ACC112 (cell line): ENCODE data around the gene RTTN.
"Not testable (repeated sequence)": the region's sequence is repeated elsewhere in the genome, so short reads cannot be mapped to it uniquely, and the experiment has no call there.

Experiments used
- H2AFZ ChIP-seq: fragments of 200-600 bp; sonication (generic); one replicate; pipeline ENCODE4 v1.6.0; 2017; ENCODE audit warnings: antibody characterized with exemption, low read length; ENCODE audit not compliant: unreplicated experiment
- H3K27ac ChIP-seq: fragments of 200-600 bp; sonication (generic); 2 replicates; pipeline ENCODE4 v1.5.1; 2014; ENCODE audit warnings: low read depth, mild to moderate bottlenecking, antibody characterized with exemption, low read length, moderate library complexity
- H3K27me3 ChIP-seq: fragments of 200-600 bp; sonication (generic); 2 replicates; pipeline ENCODE4 v1.6.1; 2014; ENCODE audit warnings: mild to moderate bottlenecking, antibody characterized with exemption, low read length, moderate library complexity, mixed read lengths; ENCODE audit not compliant: insufficient read depth
- H3K36me3 ChIP-seq: fragments of 200-600 bp; sonication (generic); 2 replicates; pipeline ENCODE4 v1.6.1; 2016; ENCODE audit warnings: mild to moderate bottlenecking, antibody characterized with exemption, low read length, moderate library complexity, mixed read lengths; ENCODE audit not compliant: insufficient read depth
- H3K4me1 ChIP-seq: fragments of 200-600 bp; sonication (generic); one replicate; pipeline ENCODE4 v1.6.1; 2016; ENCODE audit warnings: low read length, mixed read lengths; ENCODE audit not compliant: insufficient read depth, unreplicated experiment, control insufficient read depth
- H3K4me3 ChIP-seq: fragments of 200-600 bp; sonication (generic); 2 replicates; pipeline ENCODE4 v1.5.1; 2014; ENCODE audit warnings: mild to moderate bottlenecking, low read depth, low read length
- H3K79me2 ChIP-seq: fragments of 200-600 bp; sonication (generic); one replicate; pipeline ENCODE4 v1.6.0; 2016; ENCODE audit warnings: low read length; ENCODE audit not compliant: control insufficient read depth, unreplicated experiment, insufficient read depth

RTTN gene

GRCh38 chr18:70127359-70127758 lies 78.1 kb downstream of the RTTN start:
- H3K27me3 ChIP-seq, result no peaks in the 10 kb centered on the region

GRCh38 chr18:70126832-70127231 lies 78.7 kb downstream of the RTTN start:
- peaks cover 3% of the 10 kb centered on the region; the same call in 1 of the 2 replicates for H3K36me3 ChIP-seq
- H3K4me3 ChIP-seq, result no peak overlapping the region
- no peak overlapping the region for H3K27ac ChIP-seq
- H3K79me2 ChIP-seq, result no peaks in the 10 kb centered on the region
- no peaks in the 10 kb centered on the region for H3K4me1 ChIP-seq
- no peaks in the 10 kb centered on the region for H3K27me3 ChIP-seq
- H2AFZ ChIP-seq, result no peak overlapping the region

More at GRCh38 chr18:70127359-70127758, 78.1 kb downstream of the RTTN start:
- no peaks in the 10 kb centered on the region for H3K79me2 ChIP-seq
- 0 out of 2 replicates have a peak, but pooled peaks cover 3% of the 10 kb centered on the region for H3K36me3 ChIP-seq
- H3K27ac ChIP-seq, result no peak overlapping the region
- H3K4me1 ChIP-seq, result no peaks in the 10 kb centered on the region
- no peak overlapping the region for H2AFZ ChIP-seq
- no peak overlapping the region for H3K4me3 ChIP-seq

GRCh38 chr18:70124139-70124538 lies 81.3 kb downstream of the RTTN start:
- no peak overlapping the region for H3K27ac ChIP-seq
- no peak overlapping the region for H3K4me3 ChIP-seq
- H3K79me2 ChIP-seq, result no peaks in the 10 kb centered on the region
- H2AFZ ChIP-seq, result no peak overlapping the region
- no peaks in the 10 kb centered on the region for H3K4me1 ChIP-seq
- H3K27me3 ChIP-seq, result no peaks in the 10 kb centered on the region
- peaks cover 15% of the 10 kb centered on the region; the same call in 1 of the 2 replicates for H3K36me3 ChIP-seq

GRCh38 chr18:70121842-70122241 lies 83.6 kb downstream of the RTTN start:
- H3K79me2 ChIP-seq, result no peaks in the 10 kb centered on the region
- H3K36me3 ChIP-seq, result peaks cover 23% of the 10 kb centered on the region
- no peaks in the 10 kb centered on the region for H3K27me3 ChIP-seq
- H2AFZ ChIP-seq, result no peak overlapping the region
- H3K4me1 ChIP-seq, result no peaks in the 10 kb centered on the region
- H3K4me3 ChIP-seq, result no peak overlapping the region
- H3K27ac ChIP-seq, result no peak overlapping the region

- H3K36me3 ChIP-seq, result peaks cover 23% of the 10 kb centered on the region
- H3K79me2 ChIP-seq, result no peaks in the 10 kb centered on the region
Observed at GRCh38 chr18:70116949-70117348, 88.5 kb downstream of the RTTN start.

GRCh38 chr18:70113511-70113910 lies 92.0 kb downstream of the RTTN start:
- Histone ChIP-seq H3K4me1 (no peaks in the 10 kb centered on the region), H3K36me3 (peaks cover 7% of the 10 kb centered on the region), H3K4me3 (no peak overlapping the region), H3K79me2 (no peaks in the 10 kb centered on the region), H3K27me3 (no peaks in the 10 kb centered on the region), H2AFZ (no peak overlapping the region), H3K27ac (no peak overlapping the region)

More at GRCh38 chr18:70116949-70117348, 88.5 kb downstream of the RTTN start:
- no peaks in the 10 kb centered on the region for H3K27me3 ChIP-seq
- no peak overlapping the region for H2AFZ ChIP-seq
- H3K27ac ChIP-seq, result no peak overlapping the region
- H3K4me3 ChIP-seq, result no peak overlapping the region
- no peaks in the 10 kb centered on the region for H3K4me1 ChIP-seq

- Histone ChIP-seq H3K4me3 (no peak overlapping the region), H2AFZ (no peak overlapping the region), H3K36me3 (peaks cover 10% of the 10 kb centered on the region), H3K4me1 (no peaks in the 10 kb centered on the region), H3K27ac (no peak overlapping the region), H3K79me2 (no peaks in the 10 kb centered on the region), H3K27me3 (no peaks in the 10 kb centered on the region)
Observed at GRCh38 chr18:70110678-70111077, 94.8 kb downstream of the RTTN start.

GRCh38 chr18:70107091-70107490 lies 98.4 kb downstream of the RTTN start:
- H3K36me3 ChIP-seq, result peaks cover 13% of the 10 kb centered on the region
- no peak overlapping the region for H2AFZ ChIP-seq
- no peaks in the 10 kb centered on the region for H3K4me1 ChIP-seq
- H3K27ac ChIP-seq, result no peak overlapping the region
- no peaks in the 10 kb centered on the region for H3K27me3 ChIP-seq
- H3K79me2 ChIP-seq, result no peaks in the 10 kb centered on the region
- no peak overlapping the region for H3K4me3 ChIP-seq

GRCh38 chr18:70102854-70103253 lies 102.6 kb downstream of the RTTN start:
- H3K36me3 ChIP-seq, result peaks cover 13% of the 10 kb centered on the region; the same call in 1 of the 2 replicates
- H3K27ac ChIP-seq, H3K4me1 ChIP-seq, H3K4me3 ChIP-seq, H2AFZ ChIP-seq, H3K27me3 ChIP-seq, H3K79me2 ChIP-seq: not testable (repeated sequence)

- Histone ChIP-seq H3K4me3 (no peak overlapping the region), H3K4me1 (no peaks in the 10 kb centered on the region), H2AFZ (no peak overlapping the region), H3K27ac (no peak overlapping the region), H3K27me3 (no peaks in the 10 kb centered on the region), H3K36me3 (no peaks in the 10 kb centered on the region), H3K79me2 (no peaks in the 10 kb centered on the region)
Observed at GRCh38 chr18:70089858-70090257, 115.6 kb downstream of the RTTN start.

- Histone ChIP-seq H3K4me1 (no peaks in the 10 kb centered on the region), H3K79me2 (no peaks in the 10 kb centered on the region), H3K4me3 (no peak overlapping the region), H3K36me3 (no peaks in the 10 kb centered on the region), H3K27me3 (no peaks in the 10 kb centered on the region), H3K27ac (no peak overlapping the region), H2AFZ (no peak overlapping the region)
Observed at GRCh38 chr18:70086085-70086484, 119.4 kb downstream of the RTTN start.
